Measurements from ENCODE around the gene TRIM28. TPM values are rescaled to one million over a fixed set of nuclear protein-coding genes. Genes with fewer than 3 reads are reported as not detected.

Gene TRIM28
- total RNA-seq, 1 experiment from 2014 or later: 1,221 TPM

DNA sequence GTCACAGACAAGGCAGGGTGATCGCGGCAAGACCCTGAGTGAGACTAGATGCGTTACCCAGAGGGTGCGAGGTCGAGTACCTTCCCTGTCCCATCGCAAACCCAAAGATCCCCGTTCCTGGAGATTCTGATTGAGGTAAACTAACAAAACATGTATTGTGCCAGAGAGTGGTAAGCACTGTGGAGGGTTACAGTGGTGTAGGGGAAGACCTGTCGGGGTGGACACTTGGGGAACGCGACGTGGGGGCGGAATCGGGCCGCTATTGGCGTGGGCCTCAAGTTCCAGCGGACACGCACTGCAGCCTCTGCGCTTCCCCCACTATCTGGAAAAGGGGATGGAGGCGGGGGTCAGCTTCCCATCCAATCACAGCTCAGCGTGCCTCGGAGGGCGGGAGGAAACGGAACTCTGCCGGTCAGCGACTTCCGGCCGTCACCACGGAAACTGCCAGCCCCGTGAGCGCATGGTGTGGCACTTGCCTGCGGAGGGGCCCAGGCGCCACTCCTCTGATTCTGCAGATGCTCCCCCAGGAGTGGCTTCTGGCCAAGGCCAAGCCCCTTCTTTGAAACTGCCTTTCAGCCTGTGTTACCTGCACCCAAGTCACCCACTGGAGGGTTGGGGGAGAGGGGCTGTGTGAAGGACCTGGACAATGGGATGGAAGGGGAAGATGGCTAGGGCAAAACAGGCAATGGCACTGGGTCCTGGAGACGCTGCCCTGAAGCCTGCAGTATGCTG lies 15.6 kb downstream of the TRIM28 start (continued):
- TF ChIP-seq, protein P1, sequence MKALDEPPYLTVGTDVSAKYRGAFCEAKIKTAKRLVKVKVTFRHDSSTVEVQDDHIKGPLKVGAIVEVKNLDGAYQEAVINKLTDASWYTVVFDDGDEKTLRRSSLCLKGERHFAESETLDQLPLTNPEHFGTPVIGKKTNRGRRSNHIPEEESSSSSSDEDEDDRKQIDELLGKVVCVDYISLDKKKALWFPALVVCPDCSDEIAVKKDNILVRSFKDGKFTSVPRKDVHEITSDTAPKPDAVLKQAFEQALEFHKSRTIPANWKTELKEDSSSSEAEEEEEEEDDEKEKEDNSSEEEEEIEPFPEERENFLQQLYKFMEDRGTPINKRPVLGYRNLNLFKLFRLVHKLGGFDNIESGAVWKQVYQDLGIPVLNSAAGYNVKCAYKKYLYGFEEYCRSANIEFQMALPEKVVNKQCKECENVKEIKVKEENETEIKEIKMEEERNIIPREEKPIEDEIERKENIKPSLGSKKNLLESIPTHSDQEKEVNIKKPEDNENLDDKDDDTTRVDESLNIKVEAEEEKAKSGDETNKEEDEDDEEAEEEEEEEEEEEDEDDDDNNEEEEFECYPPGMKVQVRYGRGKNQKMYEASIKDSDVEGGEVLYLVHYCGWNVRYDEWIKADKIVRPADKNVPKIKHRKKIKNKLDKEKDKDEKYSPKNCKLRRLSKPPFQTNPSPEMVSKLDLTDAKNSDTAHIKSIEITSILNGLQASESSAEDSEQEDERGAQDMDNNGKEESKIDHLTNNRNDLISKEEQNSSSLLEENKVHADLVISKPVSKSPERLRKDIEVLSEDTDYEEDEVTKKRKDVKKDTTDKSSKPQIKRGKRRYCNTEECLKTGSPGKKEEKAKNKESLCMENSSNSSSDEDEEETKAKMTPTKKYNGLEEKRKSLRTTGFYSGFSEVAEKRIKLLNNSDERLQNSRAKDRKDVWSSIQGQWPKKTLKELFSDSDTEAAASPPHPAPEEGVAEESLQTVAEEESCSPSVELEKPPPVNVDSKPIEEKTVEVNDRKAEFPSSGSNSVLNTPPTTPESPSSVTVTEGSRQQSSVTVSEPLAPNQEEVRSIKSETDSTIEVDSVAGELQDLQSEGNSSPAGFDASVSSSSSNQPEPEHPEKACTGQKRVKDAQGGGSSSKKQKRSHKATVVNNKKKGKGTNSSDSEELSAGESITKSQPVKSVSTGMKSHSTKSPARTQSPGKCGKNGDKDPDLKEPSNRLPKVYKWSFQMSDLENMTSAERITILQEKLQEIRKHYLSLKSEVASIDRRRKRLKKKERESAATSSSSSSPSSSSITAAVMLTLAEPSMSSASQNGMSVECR (CRISPR knock-in tag; IDR thresholded peaks at IDR 0.05; ENCODE audit: borderline replicate concordance): peak; percentile 81; the same call in 1 of the 2 replicates
- TF ChIP-seq NFYB (CRISPR knock-in tag; conservative IDR thresholded peaks at IDR 0.05; ENCODE audit: low read depth) (peak; percentile 81), ZNF219 (CRISPR knock-in tag; IDR thresholded peaks at IDR 0.05; ENCODE audit: borderline replicate concordance) (0 out of 2 replicates have a peak, but pooled peaks have one; percentile 91), TP53 (CRISPR knock-in tag; IDR thresholded peaks at IDR 0.05) (0 out of 2 replicates have a peak, but pooled peaks have one; percentile 50), FOXK1 (CRISPR knock-in tag; IDR thresholded peaks at IDR 0.05) (peak; percentile 56), IRF1 (CRISPR knock-in tag; IDR thresholded peaks at IDR 0.05) (peak; percentile 59; the same call in 1 of the 2 replicates), NR1H2 (CRISPR knock-in tag; IDR thresholded peaks at IDR 0.05) (no peak)
- TF ChIP-seq, protein P2, sequence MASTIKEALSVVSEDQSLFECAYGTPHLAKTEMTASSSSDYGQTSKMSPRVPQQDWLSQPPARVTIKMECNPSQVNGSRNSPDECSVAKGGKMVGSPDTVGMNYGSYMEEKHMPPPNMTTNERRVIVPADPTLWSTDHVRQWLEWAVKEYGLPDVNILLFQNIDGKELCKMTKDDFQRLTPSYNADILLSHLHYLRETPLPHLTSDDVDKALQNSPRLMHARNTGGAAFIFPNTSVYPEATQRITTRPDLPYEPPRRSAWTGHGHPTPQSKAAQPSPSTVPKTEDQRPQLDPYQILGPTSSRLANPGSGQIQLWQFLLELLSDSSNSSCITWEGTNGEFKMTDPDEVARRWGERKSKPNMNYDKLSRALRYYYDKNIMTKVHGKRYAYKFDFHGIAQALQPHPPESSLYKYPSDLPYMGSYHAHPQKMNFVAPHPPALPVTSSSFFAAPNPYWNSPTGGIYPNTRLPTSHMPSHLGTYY (CRISPR knock-in tag; IDR thresholded peaks at IDR 0.05): no peak
- TF ChIP-seq, protein P3, sequence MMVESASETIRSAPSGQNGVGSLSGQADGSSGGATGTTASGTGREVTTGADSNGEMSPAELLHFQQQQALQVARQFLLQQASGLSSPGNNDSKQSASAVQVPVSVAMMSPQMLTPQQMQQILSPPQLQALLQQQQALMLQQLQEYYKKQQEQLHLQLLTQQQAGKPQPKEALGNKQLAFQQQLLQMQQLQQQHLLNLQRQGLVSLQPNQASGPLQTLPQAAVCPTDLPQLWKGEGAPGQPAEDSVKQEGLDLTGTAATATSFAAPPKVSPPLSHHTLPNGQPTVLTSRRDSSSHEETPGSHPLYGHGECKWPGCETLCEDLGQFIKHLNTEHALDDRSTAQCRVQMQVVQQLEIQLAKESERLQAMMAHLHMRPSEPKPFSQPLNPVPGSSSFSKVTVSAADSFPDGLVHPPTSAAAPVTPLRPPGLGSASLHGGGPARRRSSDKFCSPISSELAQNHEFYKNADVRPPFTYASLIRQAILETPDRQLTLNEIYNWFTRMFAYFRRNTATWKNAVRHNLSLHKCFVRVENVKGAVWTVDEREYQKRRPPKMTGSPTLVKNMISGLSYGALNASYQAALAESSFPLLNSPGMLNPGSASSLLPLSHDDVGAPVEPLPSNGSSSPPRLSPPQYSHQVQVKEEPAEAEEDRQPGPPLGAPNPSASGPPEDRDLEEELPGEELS (CRISPR knock-in tag; IDR thresholded peaks at IDR 0.05): peak; percentile 75
- TF ChIP-seq, protein P4, sequence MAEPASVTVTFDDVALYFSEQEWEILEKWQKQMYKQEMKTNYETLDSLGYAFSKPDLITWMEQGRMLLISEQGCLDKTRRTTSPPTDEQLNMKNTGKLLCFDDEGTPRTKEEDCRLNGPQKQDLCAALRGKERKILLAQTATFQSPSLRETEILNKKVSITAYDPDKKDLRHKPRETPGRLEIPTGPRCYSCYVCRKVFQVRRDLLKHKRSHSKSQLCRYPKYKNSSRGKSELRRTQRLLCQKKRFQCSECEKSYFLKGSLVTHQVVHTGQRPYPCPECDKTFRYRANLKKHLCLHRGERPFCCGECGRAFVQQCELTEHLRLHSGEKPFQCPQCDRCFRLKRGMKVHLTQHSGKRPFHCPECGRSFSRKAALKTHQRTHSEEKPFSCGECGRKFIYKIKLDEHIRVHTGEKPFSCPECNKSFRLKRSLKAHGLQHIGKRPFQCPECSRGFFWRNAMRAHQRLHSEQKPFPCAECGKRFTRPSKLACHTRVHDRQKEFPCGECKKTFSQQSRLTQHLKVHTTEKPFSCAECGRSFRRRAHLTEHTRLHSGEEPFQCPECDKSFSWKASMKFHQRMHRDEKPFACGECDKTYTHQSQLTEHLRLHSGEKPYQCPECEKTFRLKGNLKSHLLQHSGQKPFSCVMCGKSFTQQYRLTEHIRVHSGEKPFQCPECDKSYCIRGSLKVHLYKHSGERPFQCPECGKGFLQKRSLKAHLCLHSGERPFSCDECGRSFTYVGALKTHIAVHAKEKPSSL (CRISPR knock-in tag; conservative IDR thresholded peaks at IDR 0.05): no peak

DNA sequence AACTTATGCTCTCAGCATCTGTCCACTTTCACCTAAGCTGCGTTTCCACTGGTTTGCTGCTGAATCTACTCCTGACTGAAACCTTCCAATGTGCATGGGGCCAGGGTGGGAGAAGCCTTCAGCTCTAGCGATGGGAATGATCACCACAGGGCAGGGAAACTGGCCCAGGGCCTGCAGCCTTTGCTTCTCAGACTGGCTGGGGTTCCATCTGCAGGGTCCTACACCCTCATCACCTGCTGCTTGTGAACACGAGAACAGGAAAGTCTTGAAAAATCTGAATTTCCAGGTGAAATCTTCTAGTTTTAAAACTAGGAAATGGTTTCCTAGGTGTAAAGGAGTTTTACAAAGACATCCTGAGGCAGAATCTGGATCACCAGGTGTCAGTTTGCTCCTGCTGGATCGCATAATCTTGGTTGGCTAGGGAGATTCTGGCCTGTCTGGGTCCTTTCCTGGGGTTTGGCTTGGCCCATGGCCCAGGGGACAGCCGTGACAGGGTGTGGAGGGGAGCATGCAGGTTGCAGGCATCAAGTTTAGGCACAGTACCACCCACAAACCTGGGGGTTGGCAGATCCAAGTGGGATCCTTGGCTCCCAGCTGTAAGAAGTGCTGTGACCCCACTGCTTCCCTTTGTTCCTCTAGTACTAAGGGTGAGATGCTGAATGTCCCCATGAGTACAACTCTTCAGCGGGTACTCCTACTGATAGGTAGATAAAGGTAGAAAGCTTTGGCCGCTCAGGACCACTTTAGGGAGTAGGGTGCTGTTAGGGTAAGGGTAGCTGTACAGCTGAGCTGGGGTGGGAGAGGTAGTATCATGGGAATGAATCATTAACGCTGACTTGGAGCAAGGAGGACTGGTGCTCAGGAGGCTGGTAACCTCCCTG lies 16.4 kb downstream of the TRIM28 start:
- Mint-ChIP-seq H3K4me1 (peaks cover 36% of the 10 kb centered on the region), H3K9me3 (no peaks in the 10 kb centered on the region), H3K4me3 (peak overlapping the region; percentile 97), H3K27ac (no peak overlapping the region), H3K36me3 (peaks cover 14% of the 10 kb centered on the region), H3K27me3 (ENCODE audit: low read depth) (peaks cover 56% of the 10 kb centered on the region)
- CTCF ChIA-PET: interaction anchor here (1.0 to 3.6 kb wide), 6 partner anchors 14 to 46 kb away, joined by 3 to 20 read pairs (median 11); partner anchors contain the start of gene ZBTB45
- no peak for DNase-seq (ENCODE audit: low spot score)
- ATAC-seq: no peak
- POLR2A ChIA-PET: interaction anchor here (0.6 to 2.8 kb wide), 5 partner anchors 11 to 40 kb away, joined by 3 to 12 read pairs (median 8); partner anchors contain the start of genes TRIM28 and ZBTB45
- no peak for TF ChIP-seq JUN (CRISPR knock-in tag; IDR thresholded peaks at IDR 0.05)
- TF ChIP-seq FOXJ3 (CRISPR knock-in tag; IDR thresholded peaks at IDR 0.05; ENCODE audit: borderline replicate concordance): no peak
- no peak for TF ChIP-seq NR3C1 (CRISPR knock-in tag; conservative IDR thresholded peaks at IDR 0.05; ENCODE audit: low read depth)
- TF ChIP-seq TP53 (CRISPR knock-in tag; IDR thresholded peaks at IDR 0.05): no peak
- TF ChIP-seq GTF2I (CRISPR knock-in tag; conservative IDR thresholded peaks at IDR 0.05): no peak
- no peak for TF ChIP-seq ZNF416 (CRISPR knock-in tag; IDR thresholded peaks at IDR 0.05)
- TF ChIP-seq, protein P1 (CRISPR knock-in tag; IDR thresholded peaks at IDR 0.05; ENCODE audit: borderline replicate concordance): no peak
- TF ChIP-seq, protein P5, sequence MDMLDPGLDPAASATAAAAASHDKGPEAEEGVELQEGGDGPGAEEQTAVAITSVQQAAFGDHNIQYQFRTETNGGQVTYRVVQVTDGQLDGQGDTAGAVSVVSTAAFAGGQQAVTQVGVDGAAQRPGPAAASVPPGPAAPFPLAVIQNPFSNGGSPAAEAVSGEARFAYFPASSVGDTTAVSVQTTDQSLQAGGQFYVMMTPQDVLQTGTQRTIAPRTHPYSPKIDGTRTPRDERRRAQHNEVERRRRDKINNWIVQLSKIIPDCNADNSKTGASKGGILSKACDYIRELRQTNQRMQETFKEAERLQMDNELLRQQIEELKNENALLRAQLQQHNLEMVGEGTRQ (CRISPR knock-in tag; IDR thresholded peaks at IDR 0.05): no peak
